HEK293 (cell line): ENCODE data around the gene GART.

Source experiments
- CTCF ChIA-PET: fragments of 350-600 bp; formaldehyde crosslinking; extraction: SDS; loops from one replicate; lab custom pipeline; 2021; ENCODE audit warnings: antibody characterized with exemption; lab: Yijun Ruan, JAX
- POLR2A ChIA-PET: fragments of 300-600 bp; formaldehyde crosslinking; extraction: SDS; loops from one replicate; lab custom pipeline; 2020; ENCODE audit warnings: antibody characterized with exemption, inconsistent platforms; lab: Yijun Ruan, JAX
- H3K27ac ChIP-seq: fragments of 200-500 bp; sonication (Bioruptor generic); 2 replicates; pipeline ENCODE4 v1.5.1; 2014; ENCODE audit warnings: low read depth, low read length, control low read depth, inconsistent platforms; ENCODE audit errors: extremely low read depth
- H3K36me3 ChIP-seq, 2 experiments: fragments of 200-500 bp in 1 of 2; sonication (Bioruptor generic) in 1 of 2; 1 replicate in 1 of 2; 2 replicates in 1 of 2; pipeline ENCODE4 v1.5.1; 2014 to 2017; ENCODE audit warnings: inconsistent platforms in 2 of 2, low read length in 2 of 2; ENCODE audit not compliant: control insufficient read depth in 2 of 2, insufficient read depth in 1 of 2
- H3K4me1 ChIP-seq: fragments of 200-500 bp; sonication (Bioruptor generic); 2 replicates; pipeline ENCODE4 v1.5.1; 2014; ENCODE audit warnings: mild to moderate bottlenecking, low read length, inconsistent platforms; ENCODE audit not compliant: control insufficient read depth, insufficient read depth
- H3K4me3 ChIP-seq: 2 replicates; pipeline ENCODE4 v1.5.1; 2011; ENCODE audit warnings: low read depth, mild to moderate bottlenecking, control low read depth, low read length, moderate library complexity
- H3K9me3 ChIP-seq: fragments of 200-500 bp; sonication (Bioruptor generic); 2 replicates; pipeline ENCODE4 v1.5.1; 2014; ENCODE audit warnings: low read depth, low read length, inconsistent platforms; ENCODE audit not compliant: control insufficient read depth, insufficient read depth
- ELK4 ChIP-seq: IDR thresholded peaks from 2 replicates; pipeline ENCODE4 v1.6.1; 2011; ENCODE audit warnings: mild to moderate bottlenecking, low read depth, low read length, borderline replicate concordance
- MEIS1 ChIP-seq: sonication (generic); formaldehyde crosslinking; IDR thresholded peaks from 2 replicates; pipeline ENCODE4 v1.8.1; 2022; ENCODE audit warnings: missing genetic modification reagents, mild to moderate bottlenecking, borderline replicate concordance
- PRDM1 ChIP-seq: fragments of 450-650 bp; formaldehyde crosslinking; IDR thresholded peaks from 2 replicates; pipeline ENCODE4; 2016; ENCODE audit warnings: missing biosample characterization, missing genetic modification characterization
- PRDM10 ChIP-seq: fragments of 450-650 bp; formaldehyde crosslinking; IDR thresholded peaks from 2 replicates; pipeline ENCODE4 v1.5.1; 2016; ENCODE audit warnings: missing biosample characterization, missing genetic modification characterization
- SCRT2 ChIP-seq: fragments of 450-650 bp; formaldehyde crosslinking; IDR thresholded peaks from 2 replicates; pipeline ENCODE4 v1.5.1; 2016; ENCODE audit warnings: missing biosample characterization, missing genetic modification characterization
- YY1 ChIP-seq: fragments of 450-650 bp; formaldehyde crosslinking; IDR thresholded peaks from 2 replicates; pipeline ENCODE4 v1.5.1; 2018; ENCODE audit warnings: missing biosample characterization, missing genetic modification characterization
- ZBTB11 ChIP-seq: fragments of 450-650 bp; formaldehyde crosslinking; conservative IDR thresholded peaks from 2 replicates; pipeline ENCODE4 v1.5.1; 2016; ENCODE audit warnings: low read depth, missing biosample characterization, missing genetic modification characterization
- ZBTB17 ChIP-seq: fragments of 450-650 bp; formaldehyde crosslinking; IDR thresholded peaks from 2 replicates; pipeline ENCODE4 v1.5.1; 2016; ENCODE audit warnings: missing biosample characterization, missing genetic modification characterization
- ZFP3 ChIP-seq: fragments of 450-650 bp; formaldehyde crosslinking; IDR thresholded peaks from 2 replicates; pipeline ENCODE4 v1.5.1; 2016; ENCODE audit warnings: low read depth, missing biosample characterization, missing genetic modification characterization
- ZFP37 ChIP-seq: fragments of 450-650 bp; formaldehyde crosslinking; IDR thresholded peaks from 2 replicates; pipeline ENCODE4 v1.5.1; 2016; ENCODE audit warnings: missing biosample characterization, missing genetic modification characterization
- ZIC2 ChIP-seq: fragments of 450-650 bp; formaldehyde crosslinking; IDR thresholded peaks from 2 replicates; pipeline ENCODE4 v1.5.1; 2016; ENCODE audit warnings: missing biosample characterization, missing genetic modification characterization
- ZNF112 ChIP-seq: fragments of 450-650 bp; formaldehyde crosslinking; IDR thresholded peaks from 2 replicates; pipeline ENCODE4 v1.5.0; 2017; ENCODE audit warnings: missing biosample characterization, missing genetic modification characterization
- ZNF121 ChIP-seq: fragments of 450-650 bp; formaldehyde crosslinking; IDR thresholded peaks from 2 replicates; pipeline ENCODE4 v1.5.1; 2016; ENCODE audit warnings: missing biosample characterization, missing genetic modification characterization
- ZNF184 ChIP-seq: fragments of 450-650 bp; IDR thresholded peaks from 2 replicates; pipeline ENCODE4 v1.5.1; 2018; ENCODE audit warnings: missing biosample characterization, mild to moderate bottlenecking, missing genetic modification characterization
- ZNF23 ChIP-seq: fragments of 450-650 bp; formaldehyde crosslinking; IDR thresholded peaks from 2 replicates; pipeline ENCODE4 v1.5.1; 2016; ENCODE audit warnings: missing biosample characterization, missing genetic modification characterization, borderline replicate concordance
- ZNF311 ChIP-seq: fragments of 450-650 bp; formaldehyde crosslinking; IDR thresholded peaks from 2 replicates; pipeline ENCODE4 v1.5.1; 2017; ENCODE audit warnings: missing biosample characterization, missing genetic modification characterization, borderline replicate concordance
- ZNF335 ChIP-seq: fragments of 450-650 bp; formaldehyde crosslinking; conservative IDR thresholded peaks from 2 replicates; pipeline ENCODE4 v1.5.1; 2016; ENCODE audit warnings: missing biosample characterization, missing genetic modification characterization
- ZNF449 ChIP-seq: fragments of 450-650 bp; formaldehyde crosslinking; IDR thresholded peaks from 2 replicates; pipeline ENCODE4 v1.5.1; 2017; ENCODE audit warnings: missing biosample characterization, mild to moderate bottlenecking, missing genetic modification characterization, moderate library complexity
- ZNF544 ChIP-seq: fragments of 450-650 bp; formaldehyde crosslinking; IDR thresholded peaks from 2 replicates; pipeline ENCODE4 v1.5.0; 2017; ENCODE audit warnings: missing biosample characterization, missing genetic modification characterization
- ZNF548 ChIP-seq: fragments of 450-650 bp; formaldehyde crosslinking; IDR thresholded peaks from 2 replicates; pipeline ENCODE4 v1.5.1; 2016; ENCODE audit warnings: missing biosample characterization, missing genetic modification characterization
- ZNF629 ChIP-seq: fragments of 450-650 bp; formaldehyde crosslinking; IDR thresholded peaks from 2 replicates; pipeline ENCODE4 v1.5.1; 2017; ENCODE audit warnings: missing biosample characterization, missing genetic modification characterization
- ZNF670 ChIP-seq: fragments of 450-650 bp; formaldehyde crosslinking; IDR thresholded peaks from 2 replicates; pipeline ENCODE4 v1.5.1; 2016; ENCODE audit warnings: missing biosample characterization, missing genetic modification characterization, low read depth
- ZNF692 ChIP-seq: fragments of 450-650 bp; formaldehyde crosslinking; IDR thresholded peaks from 2 replicates; pipeline ENCODE4 v1.5.1; 2016; ENCODE audit warnings: missing biosample characterization, missing genetic modification characterization
- ZNF777 ChIP-seq: fragments of 450-650 bp; formaldehyde crosslinking; IDR thresholded peaks from 2 replicates; pipeline ENCODE4 v1.5.1; 2017; ENCODE audit warnings: missing biosample characterization, missing genetic modification characterization, borderline replicate concordance
- ZSCAN23 ChIP-seq: fragments of 450-650 bp; formaldehyde crosslinking; IDR thresholded peaks from 2 replicates; pipeline ENCODE4 v1.5.1; 2016; ENCODE audit warnings: missing biosample characterization, missing genetic modification characterization

The GART gene

GRCh38 chr21:33487996-33488395, 53.9 kb downstream of the GART start (continued):
- TF ChIP-seq ELK4 (no peak), ZNF670 (tag by site-specific recombination) (no peak), MEIS1 (CRISPR knock-in tag) (no peak), ZNF121 (tag by site-specific recombination) (no peak), ZIC2 (tag by site-specific recombination) (no peak), PRDM1 (tag by site-specific recombination) (no peak), ZNF112 (tag by site-specific recombination) (no peak)

- H3K4me1 ChIP-seq, result peaks cover 2% of the 10 kb centered on the region; the same call in 1 of the 2 replicates
- ChIA-PET CTCF (interaction anchor here (0.6 to 2.8 kb wide), 6 partner anchors 10 to 541 kb away, joined by 3 to 16 read pairs (median 3); partner anchors contain the start of gene DNAJC28), POLR2A (interaction anchor here (0.6 to 4.1 kb wide), 4 partner anchors 9 to 107 kb away, joined by 3 to 154 read pairs (median 6); partner anchors contain the start of genes DNAJC28 and DONSON)
- H3K36me3 ChIP-seq, result no peaks in the 10 kb centered on the region; a peak in 1 of 3 replicates
- no peak overlapping the region for H3K4me3 ChIP-seq
- no peak overlapping the region for H3K27ac ChIP-seq
- no peaks in the 10 kb centered on the region for H3K9me3 ChIP-seq
- no peak for TF ChIP-seq ZNF23 (tag by site-specific recombination)
- TF ChIP-seq ZNF184 (tag by site-specific recombination), result 0 out of 2 replicates have a peak, but pooled peaks have one; percentile 17
- no peak for TF ChIP-seq ZNF548 (tag by site-specific recombination)
- TF ChIP-seq ZNF335 (tag by site-specific recombination), result peak; percentile 87
- TF ChIP-seq ZFP3 (tag by site-specific recombination), result peak; percentile 36; the same call in 1 of the 2 replicates
- TF ChIP-seq ZBTB11, result no peak
- TF ChIP-seq ZBTB17 (tag by site-specific recombination), result peak; percentile 61
- TF ChIP-seq ZSCAN23 (tag by site-specific recombination), result 0 out of 2 replicates have a peak, but pooled peaks have one; percentile 24
- TF ChIP-seq ZNF544, result no peak
- 0 out of 2 replicates have a peak, but pooled peaks have one; percentile 24 for TF ChIP-seq ZNF629 (tag by site-specific recombination)
- peak; percentile 66 for TF ChIP-seq SCRT2 (tag by site-specific recombination)
- TF ChIP-seq PRDM10 (tag by site-specific recombination), result peak; percentile 92
- TF ChIP-seq ZNF449 (tag by site-specific recombination), result peak; percentile 43; the same call in 1 of the 2 replicates
- TF ChIP-seq ZFP37, result no peak
- TF ChIP-seq ZNF311 (tag by site-specific recombination), result no peak
- TF ChIP-seq YY1 (tag by site-specific recombination), result no peak
- 0 out of 2 replicates have a peak, but pooled peaks have one; percentile 17 for TF ChIP-seq ZNF692
- TF ChIP-seq ZNF777 (tag by site-specific recombination), result no peak
Measured at GRCh38 chr21:33481314-33481943, 60.5 kb downstream of the GART start.
